ENCODE results near the gene MTAP.

DNA sequence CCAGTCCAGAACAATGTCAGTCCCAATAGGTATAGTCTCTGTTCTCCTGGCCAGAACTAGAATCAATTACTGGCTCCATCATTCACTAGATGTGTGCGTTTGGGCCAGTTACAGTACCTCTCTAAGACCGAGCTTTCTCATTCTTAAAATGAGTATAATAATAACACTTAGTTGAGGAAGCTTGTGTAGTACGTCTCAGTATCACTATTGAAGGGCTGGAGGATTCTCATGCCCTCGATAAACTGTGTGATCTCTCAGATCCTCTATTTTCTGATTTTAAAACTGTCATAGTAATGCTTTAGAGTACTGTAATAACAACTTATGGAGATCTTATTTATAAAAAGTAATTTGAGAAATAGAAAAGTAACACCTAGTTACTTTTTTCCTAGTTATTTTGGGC lies 141.0 kb downstream of the MTAP start:
- TF ChIP-seq, protein P1, sequence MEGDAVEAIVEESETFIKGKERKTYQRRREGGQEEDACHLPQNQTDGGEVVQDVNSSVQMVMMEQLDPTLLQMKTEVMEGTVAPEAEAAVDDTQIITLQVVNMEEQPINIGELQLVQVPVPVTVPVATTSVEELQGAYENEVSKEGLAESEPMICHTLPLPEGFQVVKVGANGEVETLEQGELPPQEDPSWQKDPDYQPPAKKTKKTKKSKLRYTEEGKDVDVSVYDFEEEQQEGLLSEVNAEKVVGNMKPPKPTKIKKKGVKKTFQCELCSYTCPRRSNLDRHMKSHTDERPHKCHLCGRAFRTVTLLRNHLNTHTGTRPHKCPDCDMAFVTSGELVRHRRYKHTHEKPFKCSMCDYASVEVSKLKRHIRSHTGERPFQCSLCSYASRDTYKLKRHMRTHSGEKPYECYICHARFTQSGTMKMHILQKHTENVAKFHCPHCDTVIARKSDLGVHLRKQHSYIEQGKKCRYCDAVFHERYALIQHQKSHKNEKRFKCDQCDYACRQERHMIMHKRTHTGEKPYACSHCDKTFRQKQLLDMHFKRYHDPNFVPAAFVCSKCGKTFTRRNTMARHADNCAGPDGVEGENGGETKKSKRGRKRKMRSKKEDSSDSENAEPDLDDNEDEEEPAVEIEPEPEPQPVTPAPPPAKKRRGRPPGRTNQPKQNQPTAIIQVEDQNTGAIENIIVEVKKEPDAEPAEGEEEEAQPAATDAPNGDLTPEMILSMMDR (IDR thresholded peaks at IDR 0.05; ENCODE audit: insufficient read depth, low read length), result no peak
- no peak for TF ChIP-seq GABPA (IDR thresholded peaks at IDR 0.05; ENCODE audit: low read depth)
- TF ChIP-seq, protein P2, sequence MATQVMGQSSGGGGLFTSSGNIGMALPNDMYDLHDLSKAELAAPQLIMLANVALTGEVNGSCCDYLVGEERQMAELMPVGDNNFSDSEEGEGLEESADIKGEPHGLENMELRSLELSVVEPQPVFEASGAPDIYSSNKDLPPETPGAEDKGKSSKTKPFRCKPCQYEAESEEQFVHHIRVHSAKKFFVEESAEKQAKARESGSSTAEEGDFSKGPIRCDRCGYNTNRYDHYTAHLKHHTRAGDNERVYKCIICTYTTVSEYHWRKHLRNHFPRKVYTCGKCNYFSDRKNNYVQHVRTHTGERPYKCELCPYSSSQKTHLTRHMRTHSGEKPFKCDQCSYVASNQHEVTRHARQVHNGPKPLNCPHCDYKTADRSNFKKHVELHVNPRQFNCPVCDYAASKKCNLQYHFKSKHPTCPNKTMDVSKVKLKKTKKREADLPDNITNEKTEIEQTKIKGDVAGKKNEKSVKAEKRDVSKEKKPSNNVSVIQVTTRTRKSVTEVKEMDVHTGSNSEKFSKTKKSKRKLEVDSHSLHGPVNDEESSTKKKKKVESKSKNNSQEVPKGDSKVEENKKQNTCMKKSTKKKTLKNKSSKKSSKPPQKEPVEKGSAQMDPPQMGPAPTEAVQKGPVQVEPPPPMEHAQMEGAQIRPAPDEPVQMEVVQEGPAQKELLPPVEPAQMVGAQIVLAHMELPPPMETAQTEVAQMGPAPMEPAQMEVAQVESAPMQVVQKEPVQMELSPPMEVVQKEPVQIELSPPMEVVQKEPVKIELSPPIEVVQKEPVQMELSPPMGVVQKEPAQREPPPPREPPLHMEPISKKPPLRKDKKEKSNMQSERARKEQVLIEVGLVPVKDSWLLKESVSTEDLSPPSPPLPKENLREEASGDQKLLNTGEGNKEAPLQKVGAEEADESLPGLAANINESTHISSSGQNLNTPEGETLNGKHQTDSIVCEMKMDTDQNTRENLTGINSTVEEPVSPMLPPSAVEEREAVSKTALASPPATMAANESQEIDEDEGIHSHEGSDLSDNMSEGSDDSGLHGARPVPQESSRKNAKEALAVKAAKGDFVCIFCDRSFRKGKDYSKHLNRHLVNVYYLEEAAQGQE (IDR thresholded peaks at IDR 0.05; ENCODE audit: insufficient replicate concordance, low read depth), result no peak
- TF ChIP-seq POLR2AphosphoS5 (IDR thresholded peaks at IDR 0.05; ENCODE audit: low read depth), result no peak

Measured in HL-60 (cell line).